HUES48 (cell line): ENCODE results near the gene ELP4.

Experiments used
- H3K27ac ChIP-seq: one replicate; pipeline ENCODE4 v1.7.0; 2013; ENCODE audit warnings: low read depth, low read length, inconsistent platforms
- H3K27me3 ChIP-seq: 2 replicates; pipeline ENCODE4 v1.6.1; 2013; ENCODE audit warnings: mild to moderate bottlenecking, low read length; ENCODE audit not compliant: control insufficient read depth, insufficient read depth
- H3K36me3 ChIP-seq: 2 replicates; pipeline ENCODE4 v1.6.1; 2013; ENCODE audit warnings: low read length; ENCODE audit not compliant: control insufficient read depth, insufficient read depth
- H3K4me1 ChIP-seq: 2 replicates; pipeline ENCODE4 v1.6.1; 2013; ENCODE audit warnings: mild to moderate bottlenecking, low read length; ENCODE audit not compliant: control insufficient read depth, insufficient read depth
- H3K4me3 ChIP-seq: 2 replicates; pipeline ENCODE4 v1.5.1; 2013; ENCODE audit warnings: mild to moderate bottlenecking, low read depth, low read length
- H3K9ac ChIP-seq: 2 replicates; pipeline ENCODE4 v1.6.1; 2013; ENCODE audit warnings: mild to moderate bottlenecking, low read depth, low read length, moderate library complexity
- H3K9me3 ChIP-seq: 2 replicates; pipeline ENCODE4 v1.6.1; 2013; ENCODE audit warnings: low read length; ENCODE audit not compliant: control insufficient read depth, insufficient read depth

The ELP4 gene

DNA sequence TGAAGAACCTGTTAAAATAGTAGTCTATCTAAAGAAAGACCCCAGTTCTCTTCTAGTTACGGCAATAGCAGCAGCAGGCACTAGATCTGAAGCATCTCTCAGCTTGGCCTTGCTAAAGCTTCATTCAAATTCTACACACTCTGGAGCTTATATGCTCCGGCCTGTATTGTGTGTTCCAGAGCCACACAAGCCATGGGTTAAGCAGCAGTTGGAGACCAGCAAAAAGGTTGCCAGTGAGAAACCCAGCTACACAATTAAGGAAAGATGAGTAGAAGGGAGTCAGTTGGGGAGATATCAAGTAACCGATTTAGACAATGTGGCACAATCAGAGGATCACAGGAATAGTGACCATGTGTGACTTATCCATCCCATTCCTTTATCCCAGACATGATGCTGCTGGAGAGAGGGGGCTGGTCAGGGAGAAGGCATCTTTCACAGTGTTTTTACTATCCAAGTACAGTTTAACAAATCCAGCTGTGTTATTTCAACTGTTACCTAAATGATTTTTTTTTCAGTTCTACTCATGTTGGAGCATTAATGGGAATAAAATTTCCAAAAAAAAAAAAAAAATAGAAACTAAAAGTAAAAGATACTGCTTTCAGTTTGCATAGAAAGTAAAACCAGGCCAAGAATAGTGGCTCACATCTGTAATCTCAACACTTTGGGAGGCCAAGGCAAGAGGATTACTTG, 260.6 kb downstream of the ELP4 start:
- no peaks in the 10 kb centered on the region for H3K27me3 ChIP-seq
- H3K4me3 ChIP-seq: no peak overlapping the region
- H3K27ac ChIP-seq: no peak overlapping the region
- no peak overlapping the region for H3K9ac ChIP-seq
- peaks cover 18% of the 10 kb centered on the region; the same call in 1 of the 2 replicates for H3K4me1 ChIP-seq
- no peaks in the 10 kb centered on the region for H3K36me3 ChIP-seq
- H3K9me3 ChIP-seq: no peaks in the 10 kb centered on the region

DNA sequence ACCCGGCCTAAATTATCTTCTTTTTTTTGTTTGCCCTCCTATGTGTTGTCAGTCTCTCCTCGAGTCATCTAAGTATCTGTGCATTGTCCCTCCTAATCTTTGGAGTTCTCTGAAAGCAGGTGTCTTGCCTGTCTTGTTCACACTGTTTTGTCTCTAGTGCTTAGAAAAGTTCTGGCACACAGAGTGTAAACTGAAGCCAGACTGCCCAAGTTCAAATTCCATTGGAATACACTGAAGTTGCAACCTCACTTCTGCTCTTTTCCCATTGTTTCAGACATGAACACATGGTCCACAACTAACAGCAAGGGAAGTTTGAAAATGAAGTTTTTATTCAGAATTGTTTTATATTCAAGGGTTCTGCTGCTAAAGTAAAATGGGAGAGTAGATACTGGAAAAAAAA, 262.8 kb downstream of the ELP4 start:
- Histone ChIP-seq H3K36me3 (no peaks in the 10 kb centered on the region), H3K9ac (no peak overlapping the region), H3K27me3 (no peaks in the 10 kb centered on the region), H3K9me3 (no peaks in the 10 kb centered on the region), H3K4me3 (no peak overlapping the region), H3K27ac (no peak overlapping the region), H3K4me1 (peaks cover 14% of the 10 kb centered on the region; the same call in 1 of the 2 replicates)

DNA sequence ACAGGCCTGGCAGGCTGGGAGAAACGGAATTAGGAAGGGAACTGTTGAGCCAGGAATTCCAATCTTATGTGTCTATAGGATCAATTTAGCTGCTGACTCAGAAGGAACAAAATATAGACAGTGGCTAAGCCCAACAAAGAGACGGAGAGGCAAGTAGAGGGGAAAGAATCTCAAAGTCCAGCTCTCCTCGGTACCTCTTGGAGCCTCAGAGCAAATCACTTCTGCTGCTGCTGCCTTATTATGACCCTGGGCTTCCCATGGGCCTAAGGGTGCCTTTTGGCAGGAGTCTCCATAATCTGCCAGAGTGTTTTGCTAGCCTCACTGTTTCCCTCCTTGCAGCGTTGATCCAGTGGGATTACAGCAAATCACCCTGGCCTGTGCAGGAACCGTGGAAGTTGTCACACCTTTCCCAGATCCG, 269.8 kb downstream of the ELP4 start:
- Histone ChIP-seq H3K27ac (no peak overlapping the region), H3K27me3 (no peaks in the 10 kb centered on the region), H3K9ac (no peak overlapping the region)

DNA sequence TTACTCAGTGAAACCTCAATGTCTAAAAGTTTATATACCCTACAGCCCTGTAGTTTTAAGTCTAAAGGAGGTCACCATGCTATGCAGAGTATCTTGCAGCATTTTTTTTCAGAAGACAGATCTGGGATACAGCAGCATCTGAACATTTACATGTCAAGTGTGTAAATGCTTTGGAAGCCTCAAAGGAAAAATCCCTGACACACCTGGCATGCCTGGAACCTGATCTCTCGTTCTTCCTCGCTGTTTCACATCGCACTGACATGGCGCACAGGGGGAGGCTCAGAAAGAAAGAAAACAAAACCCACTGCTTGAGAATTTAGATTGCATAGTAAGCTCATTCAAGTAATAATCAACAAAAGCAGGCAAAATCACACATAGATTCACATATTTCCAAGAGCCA, 270.5 kb downstream of the ELP4 start:
- Histone ChIP-seq H3K9me3 (no peaks in the 10 kb centered on the region), H3K9ac (no peak overlapping the region), H3K27me3 (no peaks in the 10 kb centered on the region), H3K36me3 (no peaks in the 10 kb centered on the region), H3K4me3 (no peak overlapping the region), H3K4me1 (0 out of 2 replicates have a peak, but pooled peaks cover 5% of the 10 kb centered on the region), H3K27ac (no peak overlapping the region)

More for the DNA sequence above, 269.8 kb downstream of the ELP4 start:
- Histone ChIP-seq H3K36me3 (no peaks in the 10 kb centered on the region), H3K4me3 (no peak overlapping the region), H3K9me3 (no peaks in the 10 kb centered on the region), H3K4me1 (0 out of 2 replicates have a peak, but pooled peaks cover 5% of the 10 kb centered on the region)

DNA sequence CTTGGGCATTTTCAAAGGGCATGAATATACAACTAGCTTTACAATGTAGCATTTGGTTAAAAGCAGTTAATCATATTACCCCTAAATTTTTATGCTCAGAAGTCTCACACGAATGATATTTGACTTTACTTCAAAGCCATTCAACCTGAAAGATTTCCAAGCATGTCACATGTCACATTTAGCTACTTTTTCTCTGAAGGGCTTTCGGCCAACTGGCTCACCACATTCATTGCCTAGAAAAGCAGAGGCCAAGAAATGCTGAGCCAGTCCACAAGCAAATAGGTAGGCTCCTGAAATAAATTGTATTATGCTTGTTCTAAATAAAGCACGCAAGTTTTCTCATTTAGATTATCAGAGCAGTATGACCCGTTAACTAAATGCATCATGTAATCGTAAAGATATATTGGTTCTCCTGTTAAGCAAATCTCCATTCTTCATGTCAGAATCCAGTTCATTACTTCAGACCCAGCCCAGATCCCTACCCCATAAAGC, 271.0 kb downstream of the ELP4 start:
- H3K27me3 ChIP-seq: no peaks in the 10 kb centered on the region
- no peak overlapping the region for H3K9ac ChIP-seq
- H3K36me3 ChIP-seq: no peaks in the 10 kb centered on the region
- H3K4me1 ChIP-seq: 0 out of 2 replicates have a peak, but pooled peaks cover 5% of the 10 kb centered on the region
- H3K4me3 ChIP-seq: no peak overlapping the region
- H3K9me3 ChIP-seq: no peaks in the 10 kb centered on the region
- H3K27ac ChIP-seq: no peak overlapping the region

DNA sequence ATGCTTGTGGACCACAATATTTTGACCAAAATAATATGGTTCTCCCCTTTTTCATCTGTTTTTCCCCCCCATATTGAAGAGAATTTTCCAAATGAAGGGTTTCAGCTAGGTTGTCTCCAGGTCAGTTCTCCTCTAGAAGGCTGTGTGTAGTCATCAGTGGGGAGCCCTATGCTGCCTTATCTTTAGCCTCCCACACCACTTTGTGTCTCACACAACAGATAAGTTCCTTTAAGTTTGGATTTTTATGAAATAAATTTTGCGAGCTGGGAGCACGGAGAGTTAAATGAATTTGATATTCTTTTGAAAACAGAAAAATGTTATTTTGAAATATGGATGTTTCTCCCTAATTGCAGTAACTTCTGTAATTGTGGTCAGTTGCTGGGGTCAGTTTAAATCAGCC, 272.7 kb downstream of the ELP4 start:
- Histone ChIP-seq H3K36me3 (no peaks in the 10 kb centered on the region), H3K9ac (no peak overlapping the region), H3K27me3 (no peaks in the 10 kb centered on the region), H3K4me1 (0 out of 2 replicates have a peak, but pooled peaks cover 5% of the 10 kb centered on the region), H3K4me3 (no peak overlapping the region), H3K9me3 (no peaks in the 10 kb centered on the region), H3K27ac (no peak overlapping the region)

DNA sequence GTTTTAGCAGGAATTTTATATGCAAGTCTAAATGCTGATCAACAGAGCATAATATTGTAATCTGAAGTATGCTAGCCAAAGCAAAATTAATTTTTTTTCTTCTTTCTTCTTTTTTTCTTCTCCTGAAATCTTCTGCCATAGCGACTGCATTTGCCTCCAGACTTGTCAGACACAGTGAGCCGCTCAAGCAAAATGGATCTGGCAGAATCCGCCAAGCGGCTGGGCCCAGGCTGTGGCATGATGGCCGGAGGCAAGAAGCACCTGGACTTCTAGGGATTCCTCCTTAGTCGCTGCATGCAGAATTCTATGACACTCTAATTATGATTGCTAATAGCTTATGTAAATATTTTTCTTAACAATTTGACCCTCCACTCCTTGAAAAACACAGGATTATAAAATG, 273.7 kb downstream of the ELP4 start:
- H3K36me3 ChIP-seq: no peaks in the 10 kb centered on the region
- no peak overlapping the region for H3K4me3 ChIP-seq
- H3K27me3 ChIP-seq: no peaks in the 10 kb centered on the region
- H3K4me1 ChIP-seq: 0 out of 2 replicates have a peak, but pooled peaks cover 5% of the 10 kb centered on the region
- no peaks in the 10 kb centered on the region for H3K9me3 ChIP-seq
- H3K9ac ChIP-seq: no peak overlapping the region
- H3K27ac ChIP-seq: no peak overlapping the region

DNA sequence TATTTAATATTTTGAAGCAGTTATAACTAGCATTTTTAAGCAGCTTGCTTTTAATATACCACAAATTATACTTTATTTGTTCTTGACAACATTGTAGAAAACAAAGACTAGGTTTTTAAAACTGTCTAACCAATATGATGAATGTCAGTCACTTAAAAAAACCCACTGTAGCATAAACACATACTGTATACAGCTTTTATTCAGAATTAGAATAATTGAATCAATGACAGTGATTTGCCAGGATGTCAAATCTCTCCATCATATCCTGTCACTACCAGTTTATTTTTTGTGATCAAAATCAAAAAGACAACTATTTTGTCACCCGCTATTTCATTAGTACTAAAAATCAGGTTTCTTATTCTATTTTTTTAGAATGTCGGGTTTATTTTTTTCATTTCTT, 275.0 kb downstream of the ELP4 start:
- Histone ChIP-seq H3K27ac (no peak overlapping the region), H3K4me1 (0 out of 2 replicates have a peak, but pooled peaks cover 5% of the 10 kb centered on the region), H3K9me3 (no peaks in the 10 kb centered on the region), H3K36me3 (no peaks in the 10 kb centered on the region), H3K9ac (no peak overlapping the region), H3K27me3 (no peaks in the 10 kb centered on the region), H3K4me3 (no peak overlapping the region)

DNA sequence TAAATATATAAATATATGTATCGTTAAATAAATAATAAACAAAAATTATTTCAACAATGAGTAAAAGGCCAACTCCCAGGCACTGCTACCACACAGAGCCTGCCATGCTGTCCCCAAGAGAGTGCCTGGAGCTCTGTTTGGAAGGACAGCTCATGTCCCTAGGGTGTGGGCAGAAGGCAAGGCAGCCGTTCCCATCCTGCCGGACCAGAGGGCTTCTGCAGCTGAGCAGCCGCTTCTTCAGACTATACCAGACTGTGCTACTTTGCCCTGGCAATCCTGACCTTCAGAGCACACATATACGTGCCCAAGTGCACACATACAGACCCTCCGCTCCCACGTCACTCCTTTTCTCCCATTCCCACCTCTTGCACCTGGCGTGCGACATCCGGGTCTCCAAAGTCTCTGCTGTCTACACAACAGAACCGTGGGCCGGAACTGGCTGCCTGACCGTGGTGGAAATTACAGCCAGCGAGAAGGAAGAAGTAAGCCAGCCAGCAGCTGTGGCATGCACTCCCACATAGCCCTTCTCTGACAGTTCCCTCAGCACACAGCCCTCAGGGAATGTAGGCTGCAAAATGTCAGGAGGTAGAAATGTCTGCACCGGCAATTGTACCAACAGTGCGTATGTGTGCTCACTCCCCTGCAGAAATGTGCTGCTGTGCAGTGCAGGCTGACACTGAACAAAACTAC, 277.6 kb downstream of the ELP4 start:
- no peak overlapping the region for H3K27ac ChIP-seq
- no peaks in the 10 kb centered on the region for H3K9me3 ChIP-seq
- H3K27me3 ChIP-seq: no peaks in the 10 kb centered on the region
- no peak overlapping the region for H3K4me3 ChIP-seq
- no peaks in the 10 kb centered on the region for H3K36me3 ChIP-seq
- no peak overlapping the region for H3K9ac ChIP-seq
- no peaks in the 10 kb centered on the region for H3K4me1 ChIP-seq

DNA sequence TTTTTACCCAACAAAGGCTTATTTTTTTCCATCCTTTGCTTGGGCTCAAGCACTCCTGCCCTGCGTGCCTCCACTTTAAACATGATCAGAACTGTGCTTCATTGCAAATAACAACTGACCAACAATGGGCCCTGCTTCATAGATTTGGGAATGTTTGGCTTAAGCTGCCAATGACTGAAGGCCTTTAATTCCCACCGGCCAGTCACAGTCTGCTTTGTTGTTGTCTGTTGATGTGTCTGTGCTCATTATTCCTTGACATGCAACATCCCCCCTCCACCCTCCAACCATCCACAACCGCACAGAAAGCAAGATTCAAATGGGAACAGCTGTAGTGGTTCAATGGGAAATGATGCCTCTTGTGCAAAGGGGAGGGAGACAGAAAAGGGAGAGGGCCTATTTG, 278.5 kb downstream of the ELP4 start:
- Histone ChIP-seq H3K36me3 (no peaks in the 10 kb centered on the region), H3K4me3 (no peak overlapping the region), H3K27me3 (0 out of 2 replicates have a peak, but pooled peaks cover under 1% of the 10 kb centered on the region), H3K9ac (no peak overlapping the region), H3K27ac (no peak overlapping the region), H3K4me1 (no peaks in the 10 kb centered on the region), H3K9me3 (no peaks in the 10 kb centered on the region)

DNA sequence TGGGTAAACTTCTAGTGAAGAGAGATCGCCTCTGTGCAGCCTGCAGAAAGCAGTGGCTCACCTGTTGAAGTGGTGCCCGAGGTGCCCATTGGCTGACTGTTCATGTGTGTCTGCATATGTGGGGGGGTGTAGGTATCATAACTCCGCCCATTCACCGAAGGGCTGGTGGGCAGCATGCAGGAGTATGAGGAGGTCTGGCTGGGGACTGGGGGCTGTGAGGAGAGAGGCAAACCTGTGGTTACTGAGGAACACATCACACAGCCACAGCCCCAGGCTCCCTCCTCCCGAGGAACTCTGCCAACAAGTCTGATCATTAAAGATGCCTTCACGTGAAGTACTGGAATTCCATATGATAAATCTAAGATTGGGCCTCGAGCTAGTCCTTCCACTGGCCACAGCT, 281.1 kb downstream of the ELP4 start:
- H3K9ac ChIP-seq: no peak overlapping the region
- no peaks in the 10 kb centered on the region for H3K36me3 ChIP-seq
- peaks cover 20% of the 10 kb centered on the region for H3K27me3 ChIP-seq
- no peak overlapping the region for H3K27ac ChIP-seq
- no peak overlapping the region for H3K4me3 ChIP-seq
- H3K9me3 ChIP-seq: no peaks in the 10 kb centered on the region
- H3K4me1 ChIP-seq: no peaks in the 10 kb centered on the region
